ENCODE data around the gene JPT2. TPM values are rescaled to one million over a fixed set of nuclear protein-coding genes. Genes with fewer than 3 reads are reported as not detected.
A peak's percentile ranks its signal among the peaks of the same experiment; 100 is the strongest.

JPT2 gene
- 116 and 132 TPM in 2 replicates for total RNA-seq (ENCODE audit: low replicate concordance)
- long read RNA-seq, transcript JPT2-201 (5 exons, 3,718 nt): major isoform, 25 of 78 reads
- long read RNA-seq, partial matches to known transcripts: 1 of 78 reads
- long read RNA-seq, other reads (novel, unspliced or antisense): 48 of 78 reads

GRCh38 chr16:1677942-1678499 lies at the start of gene JPT2:
Gene JPT2, plus strand, starts transcription at chr16:1678279. Its CDS starts 34 bp downstream, at chr16:1678313.
- H3K36me3 Mint-ChIP-seq: peaks cover 8% of the 10 kb centered on the region
- TF ChIP-seq, protein P1, sequence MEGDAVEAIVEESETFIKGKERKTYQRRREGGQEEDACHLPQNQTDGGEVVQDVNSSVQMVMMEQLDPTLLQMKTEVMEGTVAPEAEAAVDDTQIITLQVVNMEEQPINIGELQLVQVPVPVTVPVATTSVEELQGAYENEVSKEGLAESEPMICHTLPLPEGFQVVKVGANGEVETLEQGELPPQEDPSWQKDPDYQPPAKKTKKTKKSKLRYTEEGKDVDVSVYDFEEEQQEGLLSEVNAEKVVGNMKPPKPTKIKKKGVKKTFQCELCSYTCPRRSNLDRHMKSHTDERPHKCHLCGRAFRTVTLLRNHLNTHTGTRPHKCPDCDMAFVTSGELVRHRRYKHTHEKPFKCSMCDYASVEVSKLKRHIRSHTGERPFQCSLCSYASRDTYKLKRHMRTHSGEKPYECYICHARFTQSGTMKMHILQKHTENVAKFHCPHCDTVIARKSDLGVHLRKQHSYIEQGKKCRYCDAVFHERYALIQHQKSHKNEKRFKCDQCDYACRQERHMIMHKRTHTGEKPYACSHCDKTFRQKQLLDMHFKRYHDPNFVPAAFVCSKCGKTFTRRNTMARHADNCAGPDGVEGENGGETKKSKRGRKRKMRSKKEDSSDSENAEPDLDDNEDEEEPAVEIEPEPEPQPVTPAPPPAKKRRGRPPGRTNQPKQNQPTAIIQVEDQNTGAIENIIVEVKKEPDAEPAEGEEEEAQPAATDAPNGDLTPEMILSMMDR (conservative IDR thresholded peaks at IDR 0.05): no peak
- H3K4me1 Mint-ChIP-seq (ENCODE audit: unreplicated experiment): peaks cover 18% of the 10 kb centered on the region
- no peaks in the 10 kb centered on the region for H3K9me3 Mint-ChIP-seq
- H3K4me3 Mint-ChIP-seq: peak within 1 kb of the TSS; percentile 92
- peak within 1 kb of the TSS; percentile 89 for H3K27ac Mint-ChIP-seq
- H3K27me3 Mint-ChIP-seq: no peaks in the 10 kb centered on the region
- peak; percentile 97 for DNase-seq (ENCODE audit: extremely low spot score, unreplicated experiment)

- H3K4me3 Mint-ChIP-seq: no peak overlapping the region
- H3K9me3 Mint-ChIP-seq: no peaks in the 10 kb centered on the region
- DNase-seq (ENCODE audit: extremely low spot score, unreplicated experiment): no peak
- no peak overlapping the region for H3K27ac Mint-ChIP-seq
- peaks cover 4% of the 10 kb centered on the region for H3K4me1 Mint-ChIP-seq (ENCODE audit: unreplicated experiment)
- TF ChIP-seq, protein P1 (conservative IDR thresholded peaks at IDR 0.05): no peak
- H3K27me3 Mint-ChIP-seq: no peaks in the 10 kb centered on the region
- peaks cover 8% of the 10 kb centered on the region for H3K36me3 Mint-ChIP-seq
Measured at GRCh38 chr16:1630450-1631213, 47.4 kb upstream of the JPT2 start.

DNA sequence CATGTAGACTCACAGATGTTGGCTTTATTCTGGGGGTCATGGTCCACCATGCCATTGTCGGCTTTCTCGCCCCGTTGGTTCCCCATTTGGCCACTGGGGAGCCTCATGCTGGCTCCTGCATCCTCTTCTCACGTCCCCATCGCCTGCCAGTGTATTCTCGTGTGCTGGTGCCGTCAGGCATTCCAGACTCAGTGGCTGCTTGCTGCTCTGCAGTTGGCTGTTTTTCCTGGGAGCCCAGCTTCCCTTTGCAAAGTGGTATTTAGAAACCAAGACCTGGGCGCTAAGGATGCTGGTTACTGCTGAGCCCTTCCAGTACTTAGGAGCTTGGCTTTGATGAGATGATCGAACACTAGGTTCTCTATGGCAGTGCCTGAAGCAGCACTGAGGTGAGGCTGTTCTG lies 46.8 kb upstream of the JPT2 start:
- Mint-ChIP-seq H3K36me3 (peaks cover 8% of the 10 kb centered on the region), H3K4me3 (no peak overlapping the region), H3K4me1 (ENCODE audit: unreplicated experiment) (peaks cover 2% of the 10 kb centered on the region), H3K9me3 (no peaks in the 10 kb centered on the region), H3K27me3 (no peaks in the 10 kb centered on the region), H3K27ac (no peak overlapping the region)
- DNase-seq (ENCODE audit: extremely low spot score, unreplicated experiment): no peak
- TF ChIP-seq, protein P1 (conservative IDR thresholded peaks at IDR 0.05): no peak

GRCh38 chr16:1631931-1632637 lies 46.0 kb upstream of the JPT2 start:
- no peak for DNase-seq (ENCODE audit: extremely low spot score, unreplicated experiment)
- Mint-ChIP-seq H3K36me3 (peaks cover 8% of the 10 kb centered on the region), H3K4me1 (ENCODE audit: unreplicated experiment) (no peaks in the 10 kb centered on the region), H3K27ac (no peak overlapping the region), H3K4me3 (no peak overlapping the region), H3K27me3 (no peaks in the 10 kb centered on the region), H3K9me3 (no peaks in the 10 kb centered on the region)
- TF ChIP-seq, protein P1 (conservative IDR thresholded peaks at IDR 0.05): no peak

- Mint-ChIP-seq H3K4me1 (ENCODE audit: unreplicated experiment) (no peaks in the 10 kb centered on the region), H3K4me3 (no peak overlapping the region), H3K36me3 (peaks cover 8% of the 10 kb centered on the region), H3K27me3 (no peaks in the 10 kb centered on the region), H3K27ac (no peak overlapping the region), H3K9me3 (no peaks in the 10 kb centered on the region)
- no peak for DNase-seq (ENCODE audit: extremely low spot score, unreplicated experiment)
- TF ChIP-seq, protein P1 (conservative IDR thresholded peaks at IDR 0.05): no peak
Measured at GRCh38 chr16:1632638-1632970, 45.5 kb upstream of the JPT2 start.
